A673 (cell line): Measurements from ENCODE around the gene VWA7. TPM values are rescaled to one million over a fixed set of nuclear protein-coding genes. Genes with fewer than 3 reads are reported as not detected.

Experiments used
- BruUV-seq: library from RNA; stranded (reverse); fragments of 400-500 nt; replicated peaks from 2 replicates; lab custom pipeline; 2021; lab: Mats Ljungman, UMichigan
- CTCF ChIA-PET: fragments of 300-600 bp; sonication (Branson Sonifier 250); formaldehyde crosslinking; loops from one replicate; lab custom pipeline; 2022; ENCODE audit warnings: antibody characterized with exemption; lab: Charles Lee
- POLR2A ChIA-PET: fragments of 300-600 bp; sonication (Branson Sonifier 250); formaldehyde crosslinking; loops from one replicate; lab custom pipeline; 2022; ENCODE audit warnings: antibody characterized with exemption; ENCODE audit not compliant: low non-redundant PET; lab: Charles Lee
- DNase-seq: peaks from one replicate; pipeline ENCODE4 v3.0.0-alpha.2; 2015; ENCODE audit warnings: low spot score
- H3K27ac ChIP-seq: fragments of 200-600 bp; sonication (generic); 2 replicates; pipeline ENCODE4 v1.5.1; 2016; ENCODE audit warnings: mixed run types, low read depth, mild to moderate bottlenecking, mixed read lengths, antibody characterized with exemption, low read length; ENCODE audit not compliant: poor library complexity, severe bottlenecking
- H3K27me3 ChIP-seq: fragments of 200-600 bp; sonication (generic); replicated peaks from 2 replicates; pipeline ENCODE4 v1.6.1; 2017; ENCODE audit warnings: mixed run types, low read depth, mild to moderate bottlenecking, mixed read lengths, antibody characterized with exemption, low read length; ENCODE audit not compliant: insufficient read depth, poor library complexity
- H3K36me3 ChIP-seq: fragments of 200-600 bp; sonication (generic); 2 replicates; pipeline ENCODE4 v1.6.1; 2016; ENCODE audit warnings: mixed run types, mild to moderate bottlenecking, mixed read lengths, antibody characterized with exemption, low read length; ENCODE audit not compliant: insufficient read depth, poor library complexity, severe bottlenecking
- H3K4me1 ChIP-seq: fragments of 200-600 bp; sonication (generic); 2 replicates; pipeline ENCODE4 v1.6.1; 2017; ENCODE audit warnings: mixed run types, mild to moderate bottlenecking, mixed read lengths, antibody characterized with exemption, low read length; ENCODE audit not compliant: insufficient read depth, poor library complexity, severe bottlenecking
- H3K4me3 ChIP-seq: fragments of 200-600 bp; sonication (generic); 2 replicates; pipeline ENCODE4 v1.5.1; 2016; ENCODE audit warnings: low read depth, mixed run types, mild to moderate bottlenecking, mixed read lengths, low read length; ENCODE audit not compliant: poor library complexity, severe bottlenecking
- H3K9me3 ChIP-seq: fragments of 200-600 bp; sonication (generic); 2 replicates; pipeline ENCODE4 v1.6.1; 2016; ENCODE audit warnings: mixed run types, low read depth, mild to moderate bottlenecking, mixed read lengths, antibody characterized with exemption, low read length; ENCODE audit not compliant: poor library complexity, severe bottlenecking
- CTCF ChIP-seq: fragments of 300-800, 200-600 bp; sonication (generic); conservative IDR thresholded peaks from 2 replicates; pipeline ENCODE4 v1.5.1; 2017; ENCODE audit warnings: low read depth, mild to moderate bottlenecking, antibody characterized with exemption, low read length, moderate library complexity, mixed read lengths
- EZH2 ChIP-seq: fragments of 200-600 bp; sonication (generic); IDR thresholded peaks from 2 replicates; pipeline ENCODE4 v1.6.1; 2017; ENCODE audit warnings: borderline replicate concordance, low read depth, mild to moderate bottlenecking, mixed read lengths, antibody characterized with exemption, low read length; ENCODE audit not compliant: poor library complexity, severe bottlenecking
- intact Hi-C: fragments of 100-400 bp; cut with micrococcal nuclease; formaldehyde crosslinking; loops from one replicate; pipeline ENCODE4 v1.10.0; 2022; ENCODE audit not compliant: unreplicated experiment
- total RNA-seq: library from RNA; stranded (reverse); gene quantifications from 2 replicates; pipeline ENCODE4 v1.2.3, GENCODE V29; 2021

The VWA7 gene
- total RNA-seq, 1 experiment from 2014 or later, result 2.8 TPM

- Histone ChIP-seq H3K4me1 (peaks cover 5% of the 10 kb centered on the region), H3K27ac (no peak overlapping the region), H3K36me3 (no peaks in the 10 kb centered on the region), H3K9me3 (no peaks in the 10 kb centered on the region), H3K4me3 (no peak overlapping the region), H3K27me3 (no peaks in the 10 kb centered on the region)
- intact Hi-C loops, result no loop called here
- ChIA-PET POLR2A (no interaction called here), CTCF (no interaction called here)
- TF ChIP-seq CTCF (no peak), EZH2 (no peak)
- DNase-seq, result peak; percentile 73
- no TSS peak for BruUV-seq
These were observed 5.2 kb downstream of the VWA7 start for GRCh38 chr6:31771992-31772358.

- POLR2A ChIA-PET, result no interaction called here
- BruUV-seq, result no TSS peak
- intact Hi-C loops, result no loop called here
- no peaks in the 10 kb centered on the region for H3K27me3 ChIP-seq
- no peaks in the 10 kb centered on the region for H3K36me3 ChIP-seq
- CTCF ChIA-PET, result no interaction called here
- no peaks in the 10 kb centered on the region for H3K9me3 ChIP-seq
- no peak for DNase-seq
- H3K4me1 ChIP-seq, result no peaks in the 10 kb centered on the region
- no peak overlapping the region for H3K4me3 ChIP-seq
- no peak overlapping the region for H3K27ac ChIP-seq
- TF ChIP-seq EZH2 (no peak), CTCF (no peak)
These were observed 6.3 kb downstream of the VWA7 start for GRCh38 chr6:31770860-31771259.

GRCh38 chr6:31769684-31770371, 7.3 kb downstream of the VWA7 start:
- Histone ChIP-seq H3K36me3 (no peaks in the 10 kb centered on the region), H3K9me3 (no peaks in the 10 kb centered on the region), H3K27me3 (no peaks in the 10 kb centered on the region), H3K27ac (no peak overlapping the region), H3K4me1 (no peaks in the 10 kb centered on the region), H3K4me3 (no peak overlapping the region)
- ChIA-PET CTCF (interaction anchor here (0.6 to 1.3 kb wide), 5 partner anchors 11 to 37 kb away, joined by 3 to 12 read pairs (median 4); partner anchors contain the start of genes LSM2 and MSH5), POLR2A (interaction anchor here (0.6 kb wide), 1 partner anchor 127 kb away, joined by 3 read pairs; no protein-coding TSS in a partner anchor)
- intact Hi-C loops, result no loop called here
- DNase-seq, result peak; percentile 63
- BruUV-seq, result no TSS peak
- peak; percentile 79 for TF ChIP-seq CTCF
- no peak for TF ChIP-seq EZH2
